TTC549 (cell line): ENCODE results near the gene TCF7.

Experiments
- FAIRE-seq: peaks from 2 replicates; lab custom pipeline; 2012; peaks lifted over from hg19 to GRCh38; lab: Jason Lieb, UNC

The TCF7 gene

GRCh38 chr5:134184155-134185135, 70.0 kb downstream of the TCF7 start:
- FAIRE-seq, result no peak

- FAIRE-seq, result no peak
Observed at GRCh38 chr5:134188092-134188491, 73.6 kb downstream of the TCF7 start.

- no peak for FAIRE-seq
Observed at GRCh38 chr5:134189031-134189430, 74.5 kb downstream of the TCF7 start.

- FAIRE-seq, result no peak
Observed at GRCh38 chr5:134195666-134196065, 81.2 kb downstream of the TCF7 start.
